GM12878 (cell line): Measurements from ENCODE around the gene EIF2S2. TPM values are rescaled to one million over a fixed set of nuclear protein-coding genes. Genes with fewer than 3 reads are reported as not detected.

ENCODE experiments used
- ATAC-seq: fragments of 200-7000 bp; cut with Tn5 transposase; 3 replicates; pipeline ENCODE4 v1.9.1; 2020; ENCODE audit warnings: mild to moderate bottlenecking, moderate library complexity
- BruUV-seq: library from RNA; stranded (reverse); fragments of 400-500 nt; replicated peaks from 2 replicates; lab custom pipeline; 2021; lab: Mats Ljungman, UMichigan
- CTCF ChIA-PET: fragments of 300-600 bp; sonication (Branson Sonifier 250); formaldehyde crosslinking; extraction: SDS; loops from one replicate; lab custom pipeline; 2021; ENCODE audit warnings: inconsistent platforms; lab: Yijun Ruan, JAX
- POLR2A ChIA-PET: fragments of 350-600 bp; formaldehyde crosslinking; extraction: SDS; loops from one replicate; lab custom pipeline; 2021; ENCODE audit warnings: inconsistent platforms; lab: Charles Lee
- RAD21 ChIA-PET: fragments of 300-600 bp; sonication (Branson Sonifier 250); formaldehyde crosslinking; loops from one replicate; lab custom pipeline; 2023; ENCODE audit warnings: antibody characterized with exemption; ENCODE audit not compliant: unreplicated experiment; lab: Charles Lee
- SMC1A ChIA-PET: fragments of 300-600 bp; sonication (Branson Sonifier 250); formaldehyde crosslinking; loops from one replicate; lab custom pipeline; 2023; ENCODE audit not compliant: unreplicated experiment, uncharacterized antibody; lab: Charles Lee
- DNase-seq: peaks from one replicate; pipeline ENCODE4 v3.0.0-alpha.2; 2011; ENCODE audit warnings: low read depth, low spot score
- FAIRE-seq: peaks from 3 replicates; lab custom pipeline; 2011; peaks lifted over from hg19 to GRCh38; lab: Jason Lieb, UNC
- H2AFZ ChIP-seq: 2 replicates; pipeline ENCODE4 v1.6.0; 2011; ENCODE audit warnings: low read depth, low read length, control low read depth; ENCODE audit not compliant: control insufficient read depth
- H3K27ac ChIP-seq: 2 replicates; pipeline ENCODE4 v1.5.1; 2011; ENCODE audit warnings: control low read depth; ENCODE audit not compliant: control insufficient read depth, insufficient read depth
- H3K27me3 ChIP-seq, 2 experiments: replicated peaks in 1 of 2; 2 replicates each; pipeline versions ENCODE4 v1.6.0 to v1.6.1; 2011; ENCODE audit warnings: low read length in 1 of 2; ENCODE audit not compliant: control insufficient read depth in 2 of 2, insufficient read depth in 2 of 2
- H3K36me3 ChIP-seq, 2 experiments: 2 replicates each; pipeline ENCODE4 v1.5.1; 2011; ENCODE audit warnings: low read length in 1 of 2; ENCODE audit not compliant: control insufficient read depth in 2 of 2, insufficient read depth in 2 of 2
- H3K4me1 ChIP-seq: 2 replicates; pipeline ENCODE4 v1.6.1; 2011; ENCODE audit warnings: mild to moderate bottlenecking, low read length, moderate library complexity, mixed read lengths; ENCODE audit not compliant: control insufficient read depth, insufficient read depth
- H3K4me2 ChIP-seq: 2 replicates; pipeline ENCODE4 v1.6.0; 2011; ENCODE audit warnings: control low read depth; ENCODE audit not compliant: control insufficient read depth, insufficient read depth
- H3K4me3 ChIP-seq: fragments of 200-600 bp; sonication (generic); 2 replicates; pipeline ENCODE4 v1.5.1; 2016
- H3K79me2 ChIP-seq: 2 replicates; pipeline ENCODE4 v1.6.0; 2011; ENCODE audit warnings: low read length; ENCODE audit not compliant: control insufficient read depth, insufficient read depth
- H3K9ac ChIP-seq: 2 replicates; pipeline ENCODE4 v1.8.0; 2011; ENCODE audit warnings: low read length, control low read depth, mixed read lengths; ENCODE audit not compliant: control insufficient read depth, insufficient read depth
- H3K9me3 ChIP-seq: replicated peaks from 3 replicates; pipeline ENCODE4 v1.5.1; 2011; ENCODE audit warnings: mild to moderate bottlenecking, low read length; ENCODE audit not compliant: control insufficient read depth, insufficient read depth
- H4K20me1 ChIP-seq: 2 replicates; pipeline ENCODE4 v1.6.0; 2011; ENCODE audit not compliant: control insufficient read depth, insufficient read depth
- BRCA1 ChIP-seq: IDR thresholded peaks from 2 replicates; pipeline ENCODE4 v1.6.1; 2011; ENCODE audit warnings: low read depth, low read length, improper control_type of control experiment
- DPF2 ChIP-seq: fragments of 450-650 bp; IDR thresholded peaks from 2 replicates; pipeline ENCODE4 v1.6.1; 2017; ENCODE audit warnings: mild to moderate bottlenecking
- HCFC1 ChIP-seq: fragments of 150-350 bp; IDR thresholded peaks from 2 replicates; pipeline ENCODE4 v1.6.1; 2014; ENCODE audit warnings: low read length
- MTA3 ChIP-seq: IDR thresholded peaks from 2 replicates; pipeline ENCODE4 v1.6.1; 2012; ENCODE audit warnings: low read length, inconsistent platforms, borderline replicate concordance
- MYC ChIP-seq: IDR thresholded peaks from 2 replicates; pipeline ENCODE4 v1.6.1; 2011; ENCODE audit warnings: mild to moderate bottlenecking, low read length, moderate library complexity, inconsistent platforms; ENCODE audit not compliant: insufficient read depth, insufficient replicate concordance, insufficient read length, severe bottlenecking
- POLR2AphosphoS2 ChIP-seq: IDR thresholded peaks from 2 replicates; pipeline ENCODE4 v1.6.1; 2011; ENCODE audit warnings: low read depth, mild to moderate bottlenecking, low read length, improper control_type of control experiment, moderate library complexity
- RELA ChIP-seq: fragments of 450-650 bp; IDR thresholded peaks from 2 replicates; pipeline ENCODE4 v1.8.0; 2014; ENCODE audit warnings: borderline replicate concordance; ENCODE audit not compliant: partially characterized antibody
- SRF ChIP-seq, 2 experiments: IDR thresholded peaks; 2 replicates each; pipeline ENCODE4 v1.6.1; 2011; ENCODE audit warnings: low read depth in 2 of 2, low read length in 2 of 2, mild to moderate bottlenecking in 1 of 2, moderate library complexity in 1 of 2
- TCF3 ChIP-seq: IDR thresholded peaks from 2 replicates; pipeline ENCODE4 v1.6.1; 2012; ENCODE audit warnings: low read depth, mild to moderate bottlenecking, low read length, borderline replicate concordance; ENCODE audit not compliant: insufficient read depth
- YY1 ChIP-seq: IDR thresholded peaks from 2 replicates; pipeline ENCODE4 v1.6.1; 2011; ENCODE audit warnings: low read depth, mild to moderate bottlenecking, low read length
- ZNF24 ChIP-seq: fragments of 450-650 bp; IDR thresholded peaks from 2 replicates; pipeline ENCODE4 v1.6.1; 2017; ENCODE audit warnings: antibody characterized with exemption, mild to moderate bottlenecking
- ZNF274 ChIP-seq: IDR thresholded peaks from one replicate; pipeline ENCODE4 v1.8.0; 2011; ENCODE audit not compliant: insufficient read length, insufficient read depth
- ZZZ3 ChIP-seq: IDR thresholded peaks from 2 replicates; pipeline ENCODE4 v1.6.1; 2011; ENCODE audit warnings: low read depth; ENCODE audit not compliant: control insufficient read depth, insufficient read length
- WGBS: methylation state at CpG from one replicate; pipeline ENCODE4 v1.1.6; 2016; ENCODE audit warnings: low lambda C conversion rate; ENCODE audit not compliant: insufficient replicate concordance, insufficient coverage; ENCODE audit errors: missing lambda C conversion rate; 5-methylcytosine and 5-hydroxymethylcytosine counted together
- in situ Hi-C: fragments of 300-500 bp; cut with MboI; formaldehyde crosslinking; loops from 9 replicates; pipeline ENCODE4 v1.14.3; 2018; ENCODE audit warnings: mixed read lengths
- intact Hi-C: fragments of 100-400 bp; cut with micrococcal nuclease; formaldehyde crosslinking; loops from one replicate; pipeline ENCODE4 v1.14.2; 2022; ENCODE audit not compliant: unreplicated experiment
- polyA plus RNA-seq, 11 experiments: library from polyadenylated mRNA; depleted of rRNA in 4 of 11; unstranded in 6 of 11; stranded (reverse) in 5 of 11; fragments of >200 nt; fragmentation: Nextera tagmentation in 4 of 11; fragmentation: Illumina TruSeq in 1 of 11; extraction: Ambion mirVana in 4 of 11; extraction: Trizol in 1 of 11; gene quantifications; 1 replicate in 1 of 11; 2 replicates in 10 of 11; pipeline versions ENCODE4 v1.2.1 to v1.2.3, GENCODE V29; 2011 to 2016; ENCODE audit warnings: inconsistent platforms in 2 of 11, missing spikeins in 2 of 11, low read depth in 1 of 11
- total RNA-seq, 4 experiments: library from RNA; depleted of rRNA in 3 of 4; stranded (reverse); fragments of >200 nt in 3 of 4; fragmentation: Illumina TruSeq in 1 of 4; extraction: Trizol in 1 of 4; gene quantifications; 2 replicates each; pipeline versions ENCODE4 v1.2.1 to v1.2.3, GENCODE V29; 2013 to 2021
- TF ChIP-seq, protein P1 (sequence below): IDR thresholded peaks from 2 replicates; pipeline ENCODE4 v1.6.1; 2011; ENCODE audit warnings: borderline replicate concordance, low read depth, mild to moderate bottlenecking, moderate library complexity, low read length; ENCODE audit not compliant: insufficient read depth, poor library complexity, severe bottlenecking
- TF ChIP-seq, protein P2 (sequence below): fragments of 450-650 bp; IDR thresholded peaks from 2 replicates; pipeline ENCODE4 v1.6.1; 2018; ENCODE audit warnings: mild to moderate bottlenecking, low read depth, moderate library complexity; ENCODE audit not compliant: partially characterized antibody
- TF ChIP-seq, protein P3 (sequence below): fragments of 450-650 bp; IDR thresholded peaks from 2 replicates; pipeline ENCODE4 v1.6.1; 2017; ENCODE audit warnings: low read depth, mild to moderate bottlenecking, moderate library complexity
- TF ChIP-seq, protein P4 (sequence below): IDR thresholded peaks from 2 replicates; pipeline ENCODE4 v1.6.1; 2012; ENCODE audit warnings: low read length, inconsistent platforms

The EIF2S2 gene
- total and polyA plus RNA-seq, 10 of the 15 experiments (the other 5 are each of a cell fraction or from before 2014, with no cell fraction given), result 60.2 to 153 (median 84.3) TPM

DNA sequence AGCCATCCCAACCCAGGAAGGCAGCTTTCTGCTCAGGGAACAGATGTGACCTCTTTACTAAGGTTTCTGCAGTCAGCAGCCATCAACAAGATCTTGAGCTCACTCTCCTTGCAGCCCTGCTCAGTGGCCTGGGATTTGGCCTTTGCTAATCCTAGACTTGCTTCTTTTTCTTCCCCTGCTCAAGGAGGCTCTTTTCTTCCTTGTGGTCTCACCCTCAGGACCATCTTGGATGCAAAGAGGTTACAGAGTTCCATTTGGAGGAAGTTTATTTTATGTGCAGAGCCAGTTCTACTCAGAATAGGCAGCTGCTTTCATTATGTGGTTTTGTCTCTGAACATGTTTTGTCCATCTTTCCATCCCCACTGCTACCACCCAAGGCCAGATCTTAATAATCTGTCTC lies 69.0 kb downstream of the EIF2S2 start (continued):
- TF ChIP-seq, protein P1, sequence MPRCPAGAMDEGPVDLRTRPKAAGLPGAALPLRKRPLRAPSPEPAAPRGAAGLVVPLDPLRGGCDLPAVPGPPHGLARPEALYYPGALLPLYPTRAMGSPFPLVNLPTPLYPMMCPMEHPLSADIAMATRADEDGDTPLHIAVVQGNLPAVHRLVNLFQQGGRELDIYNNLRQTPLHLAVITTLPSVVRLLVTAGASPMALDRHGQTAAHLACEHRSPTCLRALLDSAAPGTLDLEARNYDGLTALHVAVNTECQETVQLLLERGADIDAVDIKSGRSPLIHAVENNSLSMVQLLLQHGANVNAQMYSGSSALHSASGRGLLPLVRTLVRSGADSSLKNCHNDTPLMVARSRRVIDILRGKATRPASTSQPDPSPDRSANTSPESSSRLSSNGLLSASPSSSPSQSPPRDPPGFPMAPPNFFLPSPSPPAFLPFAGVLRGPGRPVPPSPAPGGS, result no peak
- TF ChIP-seq TCF3 (no peak), BRCA1 (no peak), YY1 (no peak), SRF (IDR thresholded peaks at IDR 0.05; ENCODE audit: low read depth in 2 of 2, low read length in 2 of 2) (no peak)

DNA sequence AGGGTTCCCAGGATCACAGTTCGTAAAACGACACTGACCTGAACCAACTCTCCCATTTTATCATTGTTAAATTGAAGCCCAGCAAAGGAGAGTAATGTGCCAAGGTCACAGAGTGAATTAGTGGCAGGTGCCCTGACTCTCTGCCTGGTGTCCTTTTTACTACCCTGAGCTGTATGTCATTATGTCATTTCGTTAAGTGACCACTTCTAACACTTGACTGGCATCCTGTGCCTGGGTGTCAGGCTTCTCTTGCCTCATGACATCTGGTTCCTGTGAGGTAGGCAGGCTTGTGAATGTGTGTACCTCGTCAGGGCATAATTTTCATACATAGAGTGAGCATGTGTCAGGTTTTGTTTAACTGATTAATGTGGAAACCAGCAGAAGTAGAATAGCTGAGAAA lies 69.8 kb downstream of the EIF2S2 start:
- ATAC-seq (no peak), FAIRE-seq (no peak), DNase-seq (no peak)
- H3K27me3 ChIP-seq, result no peaks in the 10 kb centered on the region
- H3K4me1 ChIP-seq, result peaks cover 1% of the 10 kb centered on the region
- RAD21 ChIA-PET, result no interaction called here
- H3K79me2 ChIP-seq, result peaks cover 47% of the 10 kb centered on the region
- peaks cover 12% of the 10 kb centered on the region for H4K20me1 ChIP-seq
- H2AFZ ChIP-seq, result no peak overlapping the region
- intact Hi-C loops, result no loop called here
- BruUV-seq, result no TSS peak
- H3K4me3 ChIP-seq, result no peak overlapping the region
- no peak overlapping the region for H3K4me2 ChIP-seq
- CTCF ChIA-PET, result interaction anchor here (0.6 kb wide), 1 partner anchor 17 kb away, joined by 3 read pairs; no protein-coding TSS in a partner anchor
- POLR2A ChIA-PET, result interaction anchor here (0.6 kb wide), 1 partner anchor 34 kb away, joined by 4 read pairs; no protein-coding TSS in a partner anchor
- H3K9me3 ChIP-seq, result no peaks in the 10 kb centered on the region
- H3K27ac ChIP-seq, result no peak overlapping the region
- SMC1A ChIA-PET, result interaction anchor here (0.6 to 1.5 kb wide), 2 partner anchors 18 to 32 kb away, joined by 3 to 4 read pairs; no protein-coding TSS in a partner anchor
- 96% methylated on average over 4 of the region's 4 CpGs for WGBS
- peaks cover 5 to 11% of the 10 kb centered on the region in 2 experiments for H3K36me3 ChIP-seq
- in situ Hi-C loops, result no loop called here
- H3K9ac ChIP-seq, result no peak overlapping the region
- TF ChIP-seq ZNF274 (no peak), HCFC1 (no peak), DPF2 (no peak), MTA3 (no peak), RELA (no peak), ZNF24 (no peak), MYC (no peak), ZZZ3 (no peak), POLR2AphosphoS2 (no peak)
- TF ChIP-seq, protein P2, sequence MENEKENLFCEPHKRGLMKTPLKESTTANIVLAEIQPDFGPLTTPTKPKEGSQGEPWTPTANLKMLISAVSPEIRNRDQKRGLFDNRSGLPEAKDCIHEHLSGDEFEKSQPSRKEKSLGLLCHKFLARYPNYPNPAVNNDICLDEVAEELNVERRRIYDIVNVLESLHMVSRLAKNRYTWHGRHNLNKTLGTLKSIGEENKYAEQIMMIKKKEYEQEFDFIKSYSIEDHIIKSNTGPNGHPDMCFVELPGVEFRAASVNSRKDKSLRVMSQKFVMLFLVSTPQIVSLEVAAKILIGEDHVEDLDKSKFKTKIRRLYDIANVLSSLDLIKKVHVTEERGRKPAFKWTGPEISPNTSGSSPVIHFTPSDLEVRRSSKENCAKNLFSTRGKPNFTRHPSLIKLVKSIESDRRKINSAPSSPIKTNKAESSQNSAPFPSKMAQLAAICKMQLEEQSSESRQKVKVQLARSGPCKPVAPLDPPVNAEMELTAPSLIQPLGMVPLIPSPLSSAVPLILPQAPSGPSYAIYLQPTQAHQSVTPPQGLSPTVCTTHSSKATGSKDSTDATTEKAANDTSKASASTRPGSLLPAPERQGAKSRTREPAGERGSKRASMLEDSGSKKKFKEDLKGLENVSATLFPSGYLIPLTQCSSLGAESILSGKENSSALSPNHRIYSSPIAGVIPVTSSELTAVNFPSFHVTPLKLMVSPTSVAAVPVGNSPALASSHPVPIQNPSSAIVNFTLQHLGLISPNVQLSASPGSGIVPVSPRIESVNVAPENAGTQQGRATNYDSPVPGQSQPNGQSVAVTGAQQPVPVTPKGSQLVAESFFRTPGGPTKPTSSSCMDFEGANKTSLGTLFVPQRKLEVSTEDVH, result no peak
- TF ChIP-seq, protein P3, sequence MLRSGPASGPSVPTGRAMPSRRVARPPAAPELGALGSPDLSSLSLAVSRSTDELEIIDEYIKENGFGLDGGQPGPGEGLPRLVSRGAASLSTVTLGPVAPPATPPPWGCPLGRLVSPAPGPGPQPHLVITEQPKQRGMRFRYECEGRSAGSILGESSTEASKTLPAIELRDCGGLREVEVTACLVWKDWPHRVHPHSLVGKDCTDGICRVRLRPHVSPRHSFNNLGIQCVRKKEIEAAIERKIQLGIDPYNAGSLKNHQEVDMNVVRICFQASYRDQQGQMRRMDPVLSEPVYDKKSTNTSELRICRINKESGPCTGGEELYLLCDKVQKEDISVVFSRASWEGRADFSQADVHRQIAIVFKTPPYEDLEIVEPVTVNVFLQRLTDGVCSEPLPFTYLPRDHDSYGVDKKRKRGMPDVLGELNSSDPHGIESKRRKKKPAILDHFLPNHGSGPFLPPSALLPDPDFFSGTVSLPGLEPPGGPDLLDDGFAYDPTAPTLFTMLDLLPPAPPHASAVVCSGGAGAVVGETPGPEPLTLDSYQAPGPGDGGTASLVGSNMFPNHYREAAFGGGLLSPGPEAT, result no peak
- TF ChIP-seq, protein P4, sequence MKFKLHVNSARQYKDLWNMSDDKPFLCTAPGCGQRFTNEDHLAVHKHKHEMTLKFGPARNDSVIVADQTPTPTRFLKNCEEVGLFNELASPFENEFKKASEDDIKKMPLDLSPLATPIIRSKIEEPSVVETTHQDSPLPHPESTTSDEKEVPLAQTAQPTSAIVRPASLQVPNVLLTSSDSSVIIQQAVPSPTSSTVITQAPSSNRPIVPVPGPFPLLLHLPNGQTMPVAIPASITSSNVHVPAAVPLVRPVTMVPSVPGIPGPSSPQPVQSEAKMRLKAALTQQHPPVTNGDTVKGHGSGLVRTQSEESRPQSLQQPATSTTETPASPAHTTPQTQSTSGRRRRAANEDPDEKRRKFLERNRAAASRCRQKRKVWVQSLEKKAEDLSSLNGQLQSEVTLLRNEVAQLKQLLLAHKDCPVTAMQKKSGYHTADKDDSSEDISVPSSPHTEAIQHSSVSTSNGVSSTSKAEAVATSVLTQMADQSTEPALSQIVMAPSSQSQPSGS, result no peak
